Measurements from ENCODE around the gene STARD5.

- TF ChIP-seq EZH2phosphoT487 (IDR thresholded peaks at IDR 0.05; ENCODE audit: borderline replicate concordance, low read length) (no peak), CTCF (IDR thresholded peaks at IDR 0.05; ENCODE audit: low read depth, low read length, poor library complexity, severe bottlenecking) (no peak)
Observed at GRCh38 chr15:81301385-81301784, 22.6 kb downstream of the STARD5 start.

Data from DOHH2 (cell line).